GM08714 (cell line): ENCODE data around the gene SMARCA4.

ENCODE experiments used
- H3K4me3 ChIP-seq: fragments of 200-500 bp; sonication (Bioruptor generic); 2 replicates; pipeline ENCODE4 v1.5.1; 2014; ENCODE audit warnings: mild to moderate bottlenecking, low read length, inconsistent platforms
- ZNF274 ChIP-seq: IDR thresholded peaks from 2 replicates; pipeline ENCODE4 v1.6.1; 2012; ENCODE audit warnings: mild to moderate bottlenecking, low read depth, low read length

Gene SMARCA4

GRCh38 chr19:11038511-11038910 lies 77.7 kb downstream of the SMARCA4 start:
- TF ChIP-seq ZNF274 = no peak

GRCh38 chr19:11041194-11041593 lies 80.4 kb downstream of the SMARCA4 start:
- H3K4me3 ChIP-seq = no peak overlapping the region
- no peak for TF ChIP-seq ZNF274

More at GRCh38 chr19:11038511-11038910, 77.7 kb downstream of the SMARCA4 start:
- H3K4me3 ChIP-seq = no peak overlapping the region

- no peak overlapping the region for H3K4me3 ChIP-seq
- TF ChIP-seq ZNF274 = no peak
Measured at GRCh38 chr19:11041966-11042627, 81.3 kb downstream of the SMARCA4 start.

- no peak overlapping the region for H3K4me3 ChIP-seq
- TF ChIP-seq ZNF274 = no peak
Measured at GRCh38 chr19:11044431-11044830, 83.6 kb downstream of the SMARCA4 start.

- no peak overlapping the region for H3K4me3 ChIP-seq
- no peak for TF ChIP-seq ZNF274
Measured at GRCh38 chr19:11045536-11045935, 84.7 kb downstream of the SMARCA4 start.

- H3K4me3 ChIP-seq = peak overlapping the region; percentile 12; the same call in 1 of the 2 replicates
- TF ChIP-seq ZNF274 = no peak
Measured at GRCh38 chr19:11046605-11047354, 86.0 kb downstream of the SMARCA4 start.

GRCh38 chr19:11047866-11048265 lies 87.0 kb downstream of the SMARCA4 start:
- no peak overlapping the region for H3K4me3 ChIP-seq
- no peak for TF ChIP-seq ZNF274

GRCh38 chr19:11050323-11051114 lies 89.7 kb downstream of the SMARCA4 start:
- TF ChIP-seq ZNF274 = no peak

GRCh38 chr19:11053817-11054195 lies 93.0 kb downstream of the SMARCA4 start:
- no peak for TF ChIP-seq ZNF274
- H3K4me3 ChIP-seq = no peak overlapping the region

More at GRCh38 chr19:11050323-11051114, 89.7 kb downstream of the SMARCA4 start:
- no peak overlapping the region for H3K4me3 ChIP-seq

- no peak for TF ChIP-seq ZNF274
- no peak overlapping the region for H3K4me3 ChIP-seq
Measured at GRCh38 chr19:11054200-11054599, 93.4 kb downstream of the SMARCA4 start.

- H3K4me3 ChIP-seq = no peak overlapping the region
- TF ChIP-seq ZNF274 = no peak
Measured at GRCh38 chr19:11054628-11055027, 93.8 kb downstream of the SMARCA4 start.

- H3K4me3 ChIP-seq = no peak overlapping the region
- no peak for TF ChIP-seq ZNF274
Measured at GRCh38 chr19:11058246-11059030, 97.6 kb downstream of the SMARCA4 start.

- H3K4me3 ChIP-seq = no peak overlapping the region
- TF ChIP-seq ZNF274 = no peak
Measured at GRCh38 chr19:11059511-11060358, 98.9 kb downstream of the SMARCA4 start.
